ENCODE measurements around the gene ARFGEF3.

The ARFGEF3 gene

DNA sequence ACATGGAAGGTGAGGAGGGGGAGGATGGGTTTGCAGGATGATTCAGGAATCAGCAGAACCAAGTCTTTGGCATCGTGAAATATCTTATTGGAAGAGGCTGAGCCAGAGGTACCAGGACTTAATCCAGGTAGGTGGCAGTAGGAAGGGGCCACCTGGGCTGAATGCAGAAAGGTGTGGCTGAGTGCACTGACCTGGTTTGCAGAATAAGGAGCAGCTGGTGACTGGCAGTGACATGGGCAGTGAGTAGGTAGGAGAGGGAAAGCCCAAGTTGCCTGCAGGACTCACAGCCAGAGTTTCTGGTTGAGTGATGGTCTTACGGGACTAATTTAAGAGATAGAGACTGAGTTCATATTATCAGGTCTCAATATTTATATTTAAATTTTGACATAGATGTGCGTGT, 57.7 kb downstream of the ARFGEF3 start:
- no peak for DNase-seq

DNA sequence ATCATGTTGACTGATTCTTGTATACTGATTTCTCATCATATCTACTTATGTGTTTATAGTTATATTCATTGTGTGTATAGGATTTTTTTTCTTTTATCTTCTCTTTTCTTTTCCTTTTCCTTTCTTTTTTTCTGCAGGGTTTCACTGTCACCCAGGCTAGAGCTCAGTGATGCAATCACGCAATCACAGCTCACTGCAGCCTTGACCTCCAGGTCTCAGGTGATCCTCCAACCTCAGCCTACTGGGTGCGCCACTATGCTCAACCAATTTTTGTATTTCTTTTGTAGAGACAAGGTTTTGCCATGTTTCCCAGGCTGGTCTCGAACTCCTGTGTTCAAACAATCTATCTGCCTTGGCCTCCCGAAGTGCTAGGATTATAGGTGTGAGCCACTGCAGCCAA, 58.2 kb downstream of the ARFGEF3 start:
- DNase-seq, result no peak

DNA sequence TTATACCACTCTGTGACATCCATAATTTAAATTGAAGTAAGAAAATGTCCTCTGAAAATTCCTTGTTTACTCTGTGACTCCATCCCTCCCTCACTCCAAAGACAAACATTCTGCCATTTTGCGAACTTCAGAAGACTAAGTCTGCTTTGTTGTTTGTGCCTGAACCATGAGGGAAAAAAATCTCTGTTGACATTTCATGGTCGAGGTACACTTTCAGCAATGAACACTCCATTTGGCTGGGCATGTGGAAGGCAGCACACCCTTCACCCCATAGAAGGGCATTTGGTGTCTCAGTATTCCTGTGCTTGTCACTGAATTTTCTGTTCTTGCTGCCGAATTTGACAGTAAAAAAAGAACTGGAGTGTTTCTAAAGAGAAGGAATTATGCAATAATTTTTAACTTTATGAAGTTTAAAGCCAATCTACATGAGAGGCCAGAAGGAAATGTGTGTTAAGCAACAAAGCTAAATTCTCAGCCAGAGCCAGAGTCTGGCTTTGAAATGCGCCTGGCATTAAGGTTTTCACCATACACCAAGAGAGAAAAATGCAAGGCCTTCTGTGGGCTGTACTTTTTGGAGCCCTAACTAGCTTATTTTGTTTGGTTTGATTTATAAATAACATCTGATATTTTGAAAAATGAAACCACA, 61.3 kb downstream of the ARFGEF3 start:
- DNase-seq, result no peak

DNA sequence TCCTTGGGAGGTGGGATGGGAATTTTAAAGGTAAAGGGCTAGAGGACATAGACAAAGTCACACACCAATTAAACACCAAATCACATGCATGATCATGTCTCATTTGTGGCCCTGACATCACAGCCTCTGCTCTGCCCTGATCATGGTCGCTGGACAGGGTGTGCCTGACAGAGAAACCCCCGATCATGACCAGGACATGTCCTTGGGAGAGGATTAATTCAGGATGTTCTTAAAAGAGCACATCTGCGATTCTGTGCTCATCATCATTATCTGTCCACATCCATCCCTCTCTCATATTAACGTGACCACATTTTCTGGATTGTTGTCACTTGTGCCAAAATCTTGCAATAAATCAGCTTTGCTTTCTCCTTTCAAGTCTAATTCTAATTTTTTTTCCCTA, 64.2 kb downstream of the ARFGEF3 start:
- DNase-seq, result no peak

DNA sequence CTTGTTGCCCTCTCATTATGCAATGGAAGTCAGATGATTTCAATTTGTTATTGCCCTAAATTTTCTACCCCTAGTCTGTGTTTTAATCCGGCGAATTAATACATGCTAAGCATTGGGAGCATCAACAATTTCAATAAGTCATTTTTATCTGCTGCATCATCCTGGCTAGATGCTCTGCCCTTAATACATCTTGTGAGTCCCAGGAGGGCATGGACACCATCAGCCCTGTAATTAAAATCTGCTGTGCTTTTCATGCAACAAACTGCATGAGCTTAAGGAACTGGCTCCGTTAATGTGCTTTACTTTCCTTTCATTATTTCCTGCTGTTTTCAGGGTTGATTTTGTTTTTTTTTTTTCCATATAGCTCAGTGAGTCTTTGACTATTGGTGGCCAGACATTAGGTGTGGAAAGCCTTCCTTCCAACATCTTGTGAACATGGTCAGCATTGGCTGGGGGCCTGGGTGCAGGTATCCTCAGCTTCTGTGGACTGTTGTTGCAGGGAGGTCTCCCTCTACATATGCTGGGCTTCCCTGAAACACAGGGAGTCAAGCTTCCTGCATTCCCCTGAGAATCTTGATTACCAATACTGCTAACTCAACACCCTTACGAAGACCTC, 65.1 kb downstream of the ARFGEF3 start:
- DNase-seq, result no peak

DNA sequence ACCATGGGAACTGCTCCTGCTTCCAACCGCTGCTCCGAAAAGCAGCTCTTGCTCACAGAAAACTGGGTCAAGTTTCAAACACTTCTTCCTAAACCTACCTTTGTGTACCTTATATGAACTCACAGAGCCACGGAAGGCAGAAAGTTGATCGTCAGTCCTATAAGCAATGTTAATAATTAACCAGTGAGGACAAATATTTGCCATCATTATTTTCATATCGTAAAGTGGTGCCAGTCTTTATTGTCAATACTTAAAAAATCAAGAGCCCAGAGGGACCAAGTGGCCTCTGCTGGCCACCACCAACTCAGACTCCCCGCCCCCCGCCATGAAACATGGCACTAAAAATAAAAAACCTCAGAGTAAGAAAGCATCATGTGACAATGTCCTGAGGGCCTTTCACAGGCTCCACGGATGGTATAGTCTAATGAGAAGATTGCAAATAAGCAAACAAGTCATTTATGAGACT, 65.6 kb downstream of the ARFGEF3 start:
- no peak for DNase-seq

DNA sequence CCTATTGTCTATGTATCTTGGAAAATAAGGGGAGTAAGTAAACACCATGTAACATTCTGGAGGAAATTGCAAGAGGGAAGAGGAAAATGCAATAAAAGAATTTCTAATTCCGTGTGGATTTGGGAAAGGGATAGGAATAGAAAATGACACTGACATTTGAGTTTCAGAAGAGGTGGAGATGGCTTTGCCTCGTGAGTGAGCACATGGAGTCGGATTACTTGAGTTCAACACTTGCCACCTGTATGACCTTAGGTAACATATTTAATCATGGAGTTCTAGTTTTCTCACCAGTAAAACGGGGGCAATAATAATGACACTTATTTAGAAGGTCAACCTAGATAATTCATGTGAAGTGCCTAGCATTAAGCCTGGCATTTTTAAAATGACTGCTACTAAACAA, 67.3 kb downstream of the ARFGEF3 start:
- DNase-seq, result no peak

DNA sequence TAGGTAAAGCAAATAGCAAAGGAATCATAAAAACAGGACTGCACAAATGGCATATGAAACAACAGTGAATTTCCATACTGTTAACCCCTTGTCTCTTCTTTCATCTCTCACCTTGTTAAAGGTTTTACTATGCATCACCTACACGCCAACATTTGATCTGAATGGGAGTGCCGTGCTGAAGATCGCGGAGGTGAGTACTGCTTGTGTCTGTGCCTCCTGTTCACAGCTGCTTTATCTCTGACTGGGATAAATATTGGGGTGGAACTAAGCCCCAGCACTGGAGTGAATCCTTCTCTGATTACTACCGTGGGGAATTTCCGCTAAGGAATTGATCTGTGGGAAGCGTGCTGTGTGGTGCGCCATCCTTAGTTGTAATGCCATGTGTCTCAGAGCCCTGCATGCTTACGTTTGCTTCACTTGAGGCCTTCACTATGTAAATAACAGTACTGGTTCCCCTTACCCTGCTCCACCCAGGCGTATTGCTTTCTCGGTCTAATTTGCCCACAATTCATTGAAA, 68.0 kb downstream of the ARFGEF3 start:
- DNase-seq, result no peak

DNA sequence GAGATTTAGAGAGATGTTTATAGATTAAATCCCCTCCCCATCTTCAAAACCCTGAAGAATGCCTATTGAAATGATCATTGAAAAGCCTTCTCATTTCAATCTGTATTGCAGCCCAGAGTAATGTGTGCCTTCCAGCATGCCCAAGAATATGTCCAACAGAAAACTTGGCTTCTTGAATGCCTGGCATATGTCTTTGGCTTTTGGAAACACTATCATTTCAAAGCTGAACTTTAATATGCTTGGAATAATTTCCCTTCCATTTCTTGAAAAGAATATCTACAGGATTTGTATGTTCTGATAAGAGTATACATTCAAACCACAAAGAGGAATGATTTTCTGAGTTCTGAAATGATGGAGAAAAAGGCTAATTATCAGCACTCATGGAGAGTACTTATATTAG, 68.5 kb downstream of the ARFGEF3 start:
- DNase-seq, result no peak

DNA sequence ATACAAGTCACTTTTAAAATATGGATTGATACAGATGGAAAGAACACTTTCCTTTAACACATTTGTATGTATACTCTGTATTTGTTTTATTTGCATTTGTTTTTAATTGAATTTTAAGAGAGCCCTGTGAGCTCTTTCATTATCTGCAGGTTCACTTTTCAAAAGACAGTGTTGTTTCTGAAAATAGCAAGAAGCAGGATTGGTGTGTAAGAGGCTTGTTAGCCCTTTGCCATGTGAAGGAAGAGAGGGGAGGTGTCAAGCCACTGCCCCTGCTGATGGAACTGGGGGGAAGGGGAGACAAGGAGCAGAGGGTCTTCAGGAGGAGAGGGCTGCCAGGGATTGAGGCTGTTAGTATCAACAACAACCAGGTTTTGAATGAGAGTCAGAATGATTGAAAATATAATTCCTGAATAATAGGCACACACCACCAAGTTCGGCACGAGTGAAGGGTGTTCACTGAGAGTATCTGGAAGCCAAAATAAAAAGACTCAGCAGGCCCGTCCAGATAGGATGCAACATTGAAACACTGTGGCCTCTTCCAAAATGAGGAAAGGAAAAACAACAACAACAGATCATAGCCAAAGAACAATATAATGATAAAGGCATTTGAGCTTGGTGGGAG, 69.1 kb downstream of the ARFGEF3 start:
- DNase-seq, result no peak

DNA sequence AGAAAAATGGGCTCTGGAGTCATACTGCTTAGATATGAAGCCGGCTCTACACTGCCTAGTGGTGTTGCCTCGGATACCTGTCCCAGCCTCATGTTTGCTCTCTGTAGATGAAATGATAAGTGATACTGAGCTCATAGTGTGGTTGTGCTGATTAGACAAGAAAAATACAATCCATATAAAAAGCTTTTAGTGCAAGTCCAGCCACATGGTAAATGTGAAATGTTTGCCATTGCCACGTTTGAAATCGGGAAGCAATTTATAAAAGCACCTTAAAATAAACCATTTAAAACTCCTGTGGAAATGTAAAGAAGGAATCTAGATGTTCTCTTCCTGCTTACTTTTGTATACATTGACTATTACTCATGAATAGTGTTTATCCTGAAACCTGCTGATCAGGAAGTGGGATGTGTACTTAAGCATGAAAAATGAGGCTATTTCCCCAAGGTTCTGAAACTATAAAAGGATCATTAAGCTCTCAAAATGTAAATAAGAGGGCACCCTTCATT, 69.7 kb downstream of the ARFGEF3 start:
- no peak for DNase-seq

DNA sequence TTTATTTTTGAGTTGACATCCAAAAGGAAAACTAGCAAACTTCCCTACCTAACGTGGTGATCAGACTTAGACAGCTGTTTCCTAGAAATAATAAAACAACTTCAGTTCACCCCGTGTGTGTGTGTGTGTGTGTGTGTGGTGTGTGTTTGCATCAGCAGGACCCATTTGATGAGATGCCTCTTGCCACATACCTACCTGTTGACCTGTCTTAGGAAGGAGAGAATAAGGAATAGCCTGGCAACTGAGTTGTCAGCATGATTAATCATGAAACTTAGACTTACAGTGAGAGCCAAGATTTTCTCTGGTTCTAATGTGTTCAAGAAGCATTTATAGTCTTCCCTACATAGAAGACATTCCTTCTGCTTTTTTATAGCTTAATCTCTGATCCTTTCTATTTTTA, 72.6 kb downstream of the ARFGEF3 start:
- no peak for DNase-seq

DNA sequence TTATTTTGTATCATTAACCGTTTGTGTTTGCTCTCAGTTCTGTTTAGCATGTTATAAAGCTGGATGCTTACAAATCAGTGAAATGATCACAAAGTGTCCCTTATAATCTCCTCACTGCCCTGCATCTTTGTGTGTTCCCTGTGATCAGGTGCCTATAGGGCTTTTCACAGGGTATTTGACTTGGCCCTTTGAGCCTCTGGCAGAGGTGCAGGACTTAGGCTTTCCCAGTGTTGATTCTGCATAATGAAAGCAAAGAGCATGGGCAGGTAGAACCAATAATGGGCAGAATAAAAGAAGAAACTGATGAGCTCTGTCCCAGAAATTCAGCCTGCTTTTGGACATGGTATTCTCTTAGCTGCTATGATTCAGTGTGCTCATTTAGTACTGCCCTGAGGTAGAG, 73.5 kb downstream of the ARFGEF3 start:
- no peak for DNase-seq

DNA sequence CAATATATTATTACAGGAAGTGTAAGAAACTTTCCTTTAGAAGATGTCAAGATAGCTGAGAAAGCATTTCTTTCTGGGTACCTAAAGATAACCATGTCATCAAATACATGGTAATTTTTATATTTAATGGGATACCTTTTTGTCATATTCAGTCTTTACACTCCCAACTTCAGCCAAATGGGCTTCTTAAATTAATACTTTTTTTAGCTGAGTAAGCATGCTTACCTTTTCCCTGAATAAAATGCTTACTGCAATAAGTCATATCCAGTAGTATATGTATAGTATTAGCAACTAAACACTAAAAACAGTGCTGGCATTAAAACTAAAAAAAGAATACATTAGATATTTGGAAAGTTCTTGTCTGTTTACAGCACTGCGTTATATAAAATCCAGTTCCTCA, 74.0 kb downstream of the ARFGEF3 start:
- DNase-seq, result no peak

DNA sequence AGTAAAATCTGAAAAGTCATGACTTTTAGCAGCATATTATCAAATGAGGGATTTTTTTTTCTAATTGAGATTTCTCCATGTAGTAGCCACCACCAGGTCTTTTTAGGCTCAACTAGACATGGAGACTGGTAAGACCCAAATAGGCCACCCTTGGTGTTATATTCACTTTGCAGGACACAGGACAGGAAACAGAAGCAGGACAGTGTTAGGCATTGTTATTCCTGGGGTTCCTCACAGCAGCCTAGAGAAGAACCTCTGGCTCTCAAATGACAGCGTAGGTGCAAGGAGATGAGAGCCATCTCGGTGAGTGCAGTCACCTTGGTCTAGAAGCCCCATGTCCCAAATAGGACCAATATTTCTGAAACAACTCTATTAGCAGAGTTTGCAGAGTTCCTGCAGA, 75.7 kb downstream of the ARFGEF3 start:
- no peak for DNase-seq

DNA sequence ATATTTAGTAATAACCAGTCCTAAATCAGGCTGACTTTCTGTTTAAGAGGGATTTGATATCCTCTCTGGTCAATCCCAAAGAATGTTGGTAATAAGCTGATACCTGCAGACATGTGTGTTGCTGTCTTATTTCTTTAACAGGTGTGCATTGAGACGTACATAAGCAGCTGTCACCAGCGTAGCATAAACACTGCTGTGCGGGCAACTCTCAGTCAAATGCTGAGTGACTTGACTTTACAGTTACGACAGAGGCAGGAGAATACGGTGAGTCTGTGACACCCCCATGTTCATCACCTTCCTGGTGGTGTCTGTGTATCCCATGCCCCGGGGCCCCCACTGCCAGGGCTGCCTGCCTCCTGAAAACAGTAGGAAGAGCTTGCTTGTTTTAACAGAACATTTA, 76.6 kb downstream of the ARFGEF3 start:
- DNase-seq, result no peak

DNA sequence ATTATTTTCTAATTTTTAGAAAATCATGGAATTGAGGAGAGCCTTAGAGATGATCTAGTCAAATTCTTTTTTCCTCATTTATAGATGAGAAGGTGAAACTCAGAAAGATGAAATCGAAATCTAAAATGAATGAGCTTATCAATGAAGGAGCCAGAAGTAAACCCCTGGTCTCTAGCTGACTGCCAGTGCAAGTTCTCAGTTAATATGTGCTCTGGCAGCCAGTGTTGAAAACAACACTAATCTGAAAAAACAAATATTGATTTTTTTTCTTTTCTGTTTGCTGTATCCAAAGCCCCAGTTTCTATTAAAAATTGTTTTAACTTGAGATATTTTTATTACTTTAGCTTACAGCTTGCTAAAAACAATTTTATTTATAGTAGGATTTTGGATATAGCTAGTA, 78.0 kb downstream of the ARFGEF3 start:
- no peak for DNase-seq

DNA sequence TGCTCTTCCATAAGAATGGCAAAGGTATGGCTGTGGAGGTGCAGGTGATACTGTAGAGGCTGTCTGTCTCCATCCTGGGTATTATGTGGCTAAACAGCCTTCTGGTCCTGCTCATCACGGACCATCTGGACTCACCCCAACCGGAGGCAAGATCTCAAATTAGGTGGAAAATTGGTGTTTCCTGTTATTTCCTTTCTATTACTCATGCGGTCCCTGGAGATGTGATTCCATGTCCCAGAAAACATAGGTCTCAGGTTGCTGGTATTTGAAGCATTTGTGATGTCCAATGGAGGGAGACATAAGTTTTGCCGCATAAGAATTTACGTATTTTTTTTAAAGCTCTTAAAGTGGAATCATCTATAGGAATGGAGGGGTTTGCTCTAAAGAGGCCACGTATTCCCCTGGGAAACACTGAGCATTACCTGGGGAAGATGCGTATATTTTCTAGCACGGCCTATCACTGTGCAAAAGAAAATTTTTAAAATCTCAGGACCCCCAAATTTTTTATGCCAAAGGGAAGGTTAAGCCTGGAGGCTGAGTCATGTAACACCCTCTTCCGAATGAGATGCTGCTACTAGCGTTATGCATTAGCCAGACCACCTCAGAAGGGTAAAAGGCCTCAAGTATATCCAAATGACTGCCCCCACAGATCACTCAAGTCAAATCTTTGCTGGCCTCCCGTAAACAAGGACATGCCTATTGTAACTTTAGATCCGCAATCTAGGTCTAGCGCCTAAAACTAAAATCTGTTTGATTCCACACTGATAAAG, 78.9 kb downstream of the ARFGEF3 start:
- DNase-seq, result no peak

DNA sequence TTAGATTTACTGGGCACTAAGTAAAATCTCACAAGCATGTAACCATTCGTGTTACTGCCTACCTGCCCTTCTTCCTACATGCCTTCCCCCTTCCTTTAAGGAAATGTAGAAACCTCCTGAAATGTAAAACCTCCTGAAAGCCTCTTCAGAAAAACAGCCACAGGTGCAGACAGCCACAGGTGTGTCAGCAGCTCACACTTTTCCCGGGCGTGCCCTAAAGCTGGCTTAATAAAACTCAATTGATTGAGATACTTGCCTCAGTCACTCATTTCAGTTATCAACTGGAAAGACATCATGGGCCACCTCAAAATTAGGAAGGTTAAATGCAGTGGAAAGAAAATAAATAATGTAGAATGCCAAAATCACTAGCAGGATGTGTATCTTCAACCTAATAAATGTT, 79.6 kb downstream of the ARFGEF3 start:
- no peak for DNase-seq

DNA sequence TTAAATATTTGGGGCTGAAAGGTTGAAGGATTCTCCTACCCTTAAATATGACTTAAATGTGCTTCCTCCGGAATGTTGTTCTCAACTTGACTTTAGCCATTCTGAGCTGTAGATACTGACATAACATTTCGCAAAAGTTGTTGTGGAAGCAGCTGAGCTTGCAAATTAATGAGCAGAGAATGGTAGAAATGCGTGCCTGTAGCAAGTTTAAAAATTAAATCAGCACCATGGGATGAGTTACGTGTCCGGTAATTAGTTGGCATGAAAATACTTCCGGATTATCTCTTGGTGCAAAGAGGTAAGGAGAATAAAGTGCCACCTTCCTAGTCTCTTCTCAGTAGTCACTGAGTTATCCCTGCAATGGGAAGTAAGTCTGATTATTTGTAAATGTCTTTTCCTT, 80.2 kb downstream of the ARFGEF3 start:
- DNase-seq, result no peak

DNA sequence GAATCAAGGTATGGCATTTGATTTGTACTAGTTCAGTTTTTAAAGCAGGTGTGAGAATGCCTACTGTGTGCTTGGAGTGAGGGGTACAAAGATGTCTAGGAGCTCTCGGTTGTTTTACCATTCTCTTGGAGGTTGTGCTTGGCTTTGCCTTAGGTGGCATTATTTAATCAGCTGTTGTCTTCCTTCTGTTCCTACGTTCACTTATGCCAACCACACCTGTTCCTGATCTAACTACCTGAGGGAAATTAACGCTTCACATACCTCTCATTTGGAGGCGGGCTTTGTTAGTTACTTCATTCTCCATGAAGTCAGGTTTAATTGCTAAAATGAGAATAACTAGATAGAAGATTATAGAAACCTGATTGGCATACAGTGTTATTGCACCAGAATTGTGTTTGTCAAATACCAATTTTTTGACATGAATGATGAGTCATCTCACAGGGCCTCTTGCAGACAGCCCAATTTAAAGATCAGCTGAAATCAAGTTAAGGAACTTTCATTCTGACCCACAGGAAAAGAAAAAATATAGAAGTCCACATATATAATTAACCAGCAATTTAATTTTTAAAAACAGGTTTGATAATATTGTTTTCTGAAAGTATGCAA, 81.4 kb downstream of the ARFGEF3 start:
- DNase-seq, result no peak

DNA sequence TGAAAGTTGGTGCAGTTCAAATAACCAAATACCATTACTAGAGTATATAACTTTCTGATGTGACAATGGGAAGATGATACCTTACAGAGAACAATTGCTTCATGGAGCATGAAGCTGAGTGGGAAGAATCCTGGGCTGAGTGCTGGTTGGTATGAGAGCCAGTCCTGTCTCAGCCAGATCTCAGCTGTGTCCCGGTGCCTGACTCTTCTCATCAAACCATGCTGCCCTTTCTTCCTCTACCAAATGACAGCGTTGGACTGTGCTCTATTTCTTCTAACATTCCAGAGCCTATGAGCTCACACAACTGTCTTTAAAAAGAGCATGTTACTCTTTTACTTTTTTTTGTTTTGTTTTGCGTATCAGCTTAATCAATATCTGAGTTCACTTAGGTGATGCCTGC, 84.0 kb downstream of the ARFGEF3 start:
- DNase-seq, result no peak
